GM10847 (cell line): ENCODE measurements around the gene ZSWIM8.

ENCODE experiments used
- POLR2A ChIP-seq: IDR thresholded peaks from 2 replicates; pipeline ENCODE4 v1.6.1; 2011; ENCODE audit not compliant: insufficient read length; ENCODE audit errors: extremely low read depth

The ZSWIM8 gene

DNA sequence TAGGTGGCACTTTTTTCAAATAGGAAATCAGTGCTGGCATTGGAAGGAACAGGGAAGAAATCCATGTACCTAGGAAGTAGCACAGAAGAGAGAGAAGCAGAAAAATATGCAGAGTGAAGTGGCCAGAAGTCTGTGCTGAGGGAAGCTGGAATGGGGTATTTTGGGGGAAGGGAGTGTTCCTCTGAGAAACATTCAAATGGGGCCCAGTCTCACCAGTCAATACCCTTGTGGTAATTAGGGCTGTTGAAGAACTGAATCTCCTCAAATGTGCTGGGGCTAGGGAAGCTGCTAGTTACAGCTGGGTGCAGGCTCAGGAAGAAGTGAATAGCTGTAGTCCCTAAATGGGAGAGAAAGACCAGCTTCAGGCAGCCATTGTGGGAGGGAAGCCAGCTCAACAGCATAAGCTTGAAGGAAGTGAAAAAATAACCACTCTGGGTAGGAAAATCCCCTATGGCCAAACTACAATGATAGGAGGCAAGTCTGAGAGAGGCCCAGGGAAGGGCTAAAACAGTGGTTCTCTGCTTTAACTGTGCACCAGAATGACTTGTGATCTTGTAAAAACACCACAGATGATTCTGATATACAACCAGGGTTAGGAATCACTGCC lies 18.4 kb downstream of the ZSWIM8 start:
- no peak for TF ChIP-seq POLR2A

DNA sequence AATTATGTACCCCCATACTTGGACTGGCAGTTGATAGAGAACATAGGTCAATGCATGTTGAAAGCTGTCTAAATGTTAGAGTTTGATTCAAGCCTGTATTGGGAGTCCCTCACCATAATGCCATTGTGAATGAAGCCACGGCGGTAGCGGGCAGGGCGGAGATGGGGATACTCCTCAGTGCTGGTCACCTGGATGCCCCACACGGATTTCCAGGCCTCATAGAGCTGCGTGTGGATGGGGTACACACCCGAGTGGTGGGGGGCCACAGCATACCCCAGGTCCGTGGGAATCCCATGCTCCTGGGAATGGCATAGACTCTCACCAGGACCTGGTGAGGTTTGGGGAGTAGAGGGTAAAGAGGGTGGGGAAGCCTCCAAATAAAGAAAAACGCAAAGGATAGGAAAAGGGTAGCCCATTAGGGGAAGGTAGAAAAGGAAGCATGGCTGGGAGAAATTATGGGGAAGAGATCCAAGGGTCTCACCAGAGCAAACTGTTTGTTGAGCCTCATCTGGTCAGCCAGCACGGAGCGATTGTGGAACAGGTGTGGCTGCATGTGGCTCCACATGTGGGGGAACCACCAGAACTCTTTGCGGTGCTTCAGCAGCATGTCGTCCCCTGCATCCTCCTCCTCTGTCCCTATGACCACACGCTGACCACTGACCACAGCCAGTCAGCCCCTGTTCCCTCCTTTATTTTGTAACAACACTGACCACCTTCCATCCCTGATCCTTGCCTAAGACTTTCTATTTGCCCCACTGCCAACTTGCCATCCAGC lies 21.0 kb downstream of the ZSWIM8 start:
- TF ChIP-seq POLR2A: no peak

DNA sequence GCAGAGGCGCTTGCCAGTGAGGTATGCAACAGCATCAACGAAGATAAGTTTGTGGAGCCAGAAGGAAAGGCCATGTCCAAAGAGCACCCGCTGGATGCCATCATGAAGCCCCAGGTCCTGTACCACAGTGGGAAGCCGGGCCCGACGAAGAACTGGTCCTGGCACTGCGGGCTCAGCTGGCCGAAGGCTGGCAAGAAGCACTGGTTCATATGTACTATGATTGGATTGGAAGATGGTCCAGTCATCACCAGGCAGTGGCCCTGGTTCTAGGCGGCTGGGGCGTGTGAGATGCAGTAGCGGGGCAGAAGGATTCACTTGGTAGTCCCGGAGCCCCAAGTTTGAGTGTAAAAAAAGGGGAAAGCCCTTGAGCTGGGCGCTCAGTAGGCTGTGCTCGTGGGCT lies 22.1 kb downstream of the ZSWIM8 start:
- no peak for TF ChIP-seq POLR2A

DNA sequence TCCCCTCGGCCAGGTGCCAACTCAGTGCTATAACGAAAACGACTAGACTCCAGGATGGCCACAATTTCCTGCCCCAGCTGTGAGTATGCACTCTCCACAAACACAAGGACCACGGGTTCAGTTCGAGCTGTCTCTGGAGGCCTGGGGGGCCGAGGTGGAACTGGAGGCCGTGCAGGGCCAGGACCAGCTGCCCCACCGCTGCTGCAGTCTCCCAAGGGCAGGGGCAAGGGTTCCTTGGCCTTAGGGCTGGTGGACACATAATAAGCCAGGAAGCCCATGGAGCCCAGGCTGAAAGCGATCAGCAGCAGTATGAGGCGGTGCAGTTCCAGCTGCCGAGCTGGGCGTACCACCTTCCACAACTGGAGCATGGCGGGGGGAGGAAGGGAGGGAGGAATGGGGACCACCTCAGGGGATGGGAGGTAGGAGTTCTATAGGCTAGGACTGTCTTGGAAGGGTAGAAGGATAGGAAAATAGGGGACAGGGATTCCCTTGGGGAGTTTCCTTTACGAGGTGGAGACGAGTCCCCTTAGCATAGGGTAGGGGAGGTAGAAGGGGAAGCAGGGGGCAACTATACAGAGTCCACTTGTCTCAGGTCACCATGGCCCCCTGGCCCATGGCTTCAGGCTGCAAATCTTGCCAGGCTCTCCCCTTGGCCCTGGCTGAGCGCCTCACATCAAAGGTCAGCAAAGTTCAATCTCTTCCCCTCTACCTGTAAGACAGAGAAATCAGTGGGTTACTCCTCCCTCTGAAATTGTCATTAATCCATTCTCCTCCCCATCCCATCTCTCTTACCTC lies 22.8 kb downstream of the ZSWIM8 start:
- TF ChIP-seq POLR2A: no peak

DNA sequence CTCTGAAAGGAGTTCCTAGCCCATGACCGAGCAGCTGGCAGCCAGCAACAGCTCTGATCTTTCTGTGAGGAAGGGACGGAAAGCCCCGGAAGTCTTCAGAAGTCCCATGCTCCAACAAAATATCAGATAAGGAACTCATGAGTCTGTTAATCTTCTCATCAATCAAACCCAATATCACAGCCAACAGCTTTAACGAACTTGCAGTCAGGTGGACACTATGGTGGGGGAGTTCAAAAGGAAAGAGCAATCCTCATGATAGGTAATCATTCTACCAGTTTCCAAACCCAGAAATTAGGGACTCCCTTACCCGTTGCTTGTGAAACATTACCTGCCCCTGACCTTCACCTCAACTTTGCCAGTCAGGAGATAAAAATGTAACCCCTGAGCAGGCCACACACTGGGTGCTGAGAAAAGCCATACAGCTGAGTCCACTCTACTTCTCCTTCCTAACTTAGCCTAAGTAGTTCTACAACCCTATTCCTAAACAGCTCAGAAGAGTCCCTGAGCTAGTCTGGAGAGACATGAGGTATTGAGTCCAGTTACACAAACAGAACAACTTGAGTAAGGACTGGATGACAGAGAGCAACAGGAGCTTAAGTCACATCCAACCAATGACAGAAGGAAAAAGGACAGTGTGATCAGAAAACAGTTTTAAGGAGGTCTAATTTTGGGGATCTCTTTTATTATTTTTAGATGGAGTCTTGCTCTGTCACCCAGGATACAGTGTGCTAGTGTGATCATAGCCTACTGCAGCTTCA lies 23.8 kb downstream of the ZSWIM8 start:
- TF ChIP-seq POLR2A: no peak

DNA sequence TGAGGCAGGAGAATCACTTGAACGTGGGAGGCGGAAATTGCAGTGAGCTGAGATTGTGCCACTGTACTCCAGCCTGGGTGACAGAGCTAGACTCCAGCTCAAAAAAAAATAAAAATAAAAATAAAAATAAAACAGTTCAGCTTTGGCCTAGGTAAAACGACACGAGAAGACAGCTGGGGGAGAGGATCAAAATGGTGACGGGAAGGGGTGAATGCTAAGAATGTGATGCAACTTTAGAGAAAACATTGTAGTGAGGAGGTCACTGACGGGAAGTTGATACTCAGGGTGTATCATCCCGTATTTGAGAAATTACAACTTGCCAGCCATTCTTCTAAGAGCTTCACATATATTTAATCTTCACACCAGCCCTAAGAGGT lies 24.9 kb downstream of the ZSWIM8 start:
- no peak for TF ChIP-seq POLR2A

DNA sequence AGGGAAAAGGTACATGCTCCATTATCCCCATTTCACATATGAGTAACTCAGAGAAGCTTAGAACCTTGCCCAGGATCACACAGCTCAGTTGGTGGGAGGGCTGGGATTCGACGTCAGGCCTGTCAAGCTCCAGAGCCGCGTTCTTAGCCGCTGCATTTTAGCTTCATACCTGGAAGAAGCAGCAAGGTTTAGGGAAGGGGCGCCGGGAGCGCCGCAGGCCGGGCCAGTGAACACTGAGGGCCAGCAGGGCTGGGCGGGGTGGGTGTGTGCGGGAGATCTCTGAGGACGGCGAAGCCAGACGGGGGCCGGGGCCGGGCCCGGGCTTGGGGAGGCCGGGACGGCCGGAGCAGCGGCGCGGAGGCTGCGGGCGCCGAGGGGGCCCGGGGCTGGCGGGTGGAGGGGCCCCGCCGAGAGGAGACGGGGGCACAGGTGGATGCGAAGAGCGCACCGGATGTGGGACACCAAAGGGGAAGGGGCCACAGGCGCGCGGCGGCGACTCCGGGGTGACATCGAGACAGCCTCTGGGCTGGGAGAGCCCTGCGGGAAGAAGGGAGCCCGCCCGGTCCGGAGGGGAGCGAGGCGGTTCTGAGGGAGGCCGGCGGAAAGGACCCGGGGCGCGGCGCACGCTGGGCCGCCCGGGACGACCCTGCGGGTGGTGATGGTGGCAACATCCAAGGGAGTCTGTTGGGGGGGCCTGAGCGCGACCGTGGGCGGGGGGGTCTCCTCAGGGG lies 25.5 kb downstream of the ZSWIM8 start:
- no peak for TF ChIP-seq POLR2A

DNA sequence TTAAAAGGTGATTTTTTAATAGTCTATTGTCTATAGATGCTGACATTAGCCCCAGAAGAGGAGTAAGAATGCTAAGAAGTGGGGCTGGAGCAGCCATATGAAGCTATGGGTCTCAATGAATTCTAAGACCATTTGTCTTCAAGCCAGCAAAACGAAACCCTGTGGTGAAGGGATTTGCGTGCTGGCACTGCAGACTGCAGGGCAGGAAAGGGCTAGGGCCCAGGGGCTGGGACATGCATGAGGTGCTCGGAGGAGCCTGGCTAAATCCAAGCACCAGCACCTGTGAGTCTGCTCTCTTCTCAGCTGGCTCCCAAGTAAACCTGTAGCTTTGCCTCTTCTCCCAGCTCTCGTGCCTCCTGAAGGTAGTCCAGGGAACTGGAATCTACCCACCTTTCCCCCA lies 27.3 kb downstream of the ZSWIM8 start:
- TF ChIP-seq POLR2A: no peak

DNA sequence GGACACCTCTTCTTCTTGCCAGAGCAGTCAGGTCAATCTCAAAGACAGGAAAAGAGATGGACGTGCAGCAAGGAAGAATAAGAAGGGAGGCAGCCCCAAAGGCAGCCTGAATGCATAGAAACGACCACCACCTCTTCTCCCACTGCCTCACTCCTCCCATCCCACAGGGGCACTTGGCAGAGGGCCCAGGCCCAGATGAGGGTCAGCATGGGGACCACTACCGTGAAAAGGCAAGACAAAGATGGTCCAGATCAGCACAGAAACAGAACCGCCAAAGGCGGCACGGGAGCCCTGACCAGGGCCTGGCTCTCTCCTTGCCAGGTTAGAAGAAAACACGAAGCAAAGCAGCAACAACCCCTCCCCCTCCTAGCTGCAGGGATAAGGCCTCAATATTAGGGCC lies 27.9 kb downstream of the ZSWIM8 start:
- no peak for TF ChIP-seq POLR2A

DNA sequence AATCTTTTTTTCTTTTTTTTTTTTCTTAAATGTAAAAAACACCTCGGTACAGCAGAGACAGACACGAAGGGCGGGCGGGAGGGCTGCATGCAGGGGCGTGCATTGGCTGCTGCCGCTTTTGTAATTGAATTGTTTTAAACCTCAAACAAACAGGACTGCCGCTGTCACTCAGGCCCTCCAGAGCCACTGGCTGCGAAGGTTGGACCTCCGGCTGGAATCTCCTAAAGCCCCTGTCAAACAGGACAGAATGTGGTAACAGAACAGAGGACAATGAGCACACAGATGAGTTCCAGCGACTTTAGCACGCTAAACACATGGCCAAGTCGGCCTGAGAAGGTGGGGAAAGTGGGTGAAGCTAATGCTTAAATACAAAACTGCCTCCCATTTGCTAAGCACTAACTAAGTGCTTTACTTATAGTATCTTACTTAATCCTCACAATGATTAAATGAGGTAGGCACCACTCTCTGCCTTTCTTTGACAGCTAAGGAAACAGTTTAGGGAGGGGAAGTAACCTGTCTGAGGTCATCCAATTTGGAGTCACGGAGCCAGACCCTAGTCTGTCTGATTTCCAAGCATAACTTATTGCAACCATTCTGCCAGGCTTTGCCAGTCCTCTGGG lies 29.0 kb downstream of the ZSWIM8 start:
- no peak for TF ChIP-seq POLR2A

DNA sequence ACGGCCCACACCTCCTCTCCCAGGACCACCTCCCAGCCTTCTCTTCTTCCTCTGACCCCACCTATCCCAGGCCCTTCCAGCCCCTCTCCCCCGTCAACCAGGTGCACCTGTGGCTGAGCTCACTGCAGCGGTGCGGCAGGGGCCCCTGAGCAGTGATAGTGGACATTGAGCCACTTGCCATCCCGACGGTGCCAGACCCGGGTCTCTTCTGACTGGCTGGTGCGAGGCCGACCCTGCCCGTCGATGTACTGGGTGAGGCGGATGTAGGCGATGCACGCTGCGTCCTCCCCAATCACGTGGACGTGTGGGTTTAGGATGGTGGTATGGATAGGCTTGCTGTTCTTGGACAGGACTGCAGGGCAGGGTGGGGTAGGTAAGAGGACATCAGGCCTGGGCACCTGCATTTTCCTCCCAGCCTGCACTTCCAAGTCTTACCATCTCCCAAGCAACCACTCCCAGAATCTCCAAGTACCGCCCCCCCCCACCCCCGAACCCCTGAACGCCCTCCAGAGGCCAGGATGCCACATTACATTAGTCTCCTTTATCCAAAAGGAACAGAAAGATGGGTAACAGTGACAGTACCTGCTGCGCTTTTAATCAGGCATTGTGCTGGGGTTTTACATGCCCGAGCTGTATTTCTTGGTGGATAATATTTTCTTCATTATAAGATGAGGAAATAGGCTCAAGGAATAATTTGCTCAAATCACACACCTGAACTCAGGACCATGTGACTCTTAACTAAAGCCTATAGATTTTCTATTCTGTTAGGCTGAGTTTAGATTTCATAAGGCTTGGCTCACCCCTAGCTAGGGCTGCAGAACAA lies 29.7 kb downstream of the ZSWIM8 start:
- no peak for TF ChIP-seq POLR2A

DNA sequence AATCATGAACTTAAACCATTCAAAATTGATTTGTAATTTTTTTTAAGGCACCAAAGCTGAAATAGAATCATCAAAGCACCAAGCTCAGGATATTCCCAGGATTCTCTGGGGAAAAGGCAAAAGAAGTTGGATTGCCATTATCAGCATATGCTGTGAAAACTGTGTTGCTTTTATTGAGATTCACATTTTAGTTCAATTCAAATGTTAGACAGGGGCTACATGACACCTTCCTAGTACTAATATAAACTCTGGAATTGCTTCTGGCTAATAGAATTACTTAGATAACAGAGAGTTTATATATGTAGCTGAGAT lies 30.3 kb downstream of the ZSWIM8 start:
- TF ChIP-seq POLR2A: no peak

DNA sequence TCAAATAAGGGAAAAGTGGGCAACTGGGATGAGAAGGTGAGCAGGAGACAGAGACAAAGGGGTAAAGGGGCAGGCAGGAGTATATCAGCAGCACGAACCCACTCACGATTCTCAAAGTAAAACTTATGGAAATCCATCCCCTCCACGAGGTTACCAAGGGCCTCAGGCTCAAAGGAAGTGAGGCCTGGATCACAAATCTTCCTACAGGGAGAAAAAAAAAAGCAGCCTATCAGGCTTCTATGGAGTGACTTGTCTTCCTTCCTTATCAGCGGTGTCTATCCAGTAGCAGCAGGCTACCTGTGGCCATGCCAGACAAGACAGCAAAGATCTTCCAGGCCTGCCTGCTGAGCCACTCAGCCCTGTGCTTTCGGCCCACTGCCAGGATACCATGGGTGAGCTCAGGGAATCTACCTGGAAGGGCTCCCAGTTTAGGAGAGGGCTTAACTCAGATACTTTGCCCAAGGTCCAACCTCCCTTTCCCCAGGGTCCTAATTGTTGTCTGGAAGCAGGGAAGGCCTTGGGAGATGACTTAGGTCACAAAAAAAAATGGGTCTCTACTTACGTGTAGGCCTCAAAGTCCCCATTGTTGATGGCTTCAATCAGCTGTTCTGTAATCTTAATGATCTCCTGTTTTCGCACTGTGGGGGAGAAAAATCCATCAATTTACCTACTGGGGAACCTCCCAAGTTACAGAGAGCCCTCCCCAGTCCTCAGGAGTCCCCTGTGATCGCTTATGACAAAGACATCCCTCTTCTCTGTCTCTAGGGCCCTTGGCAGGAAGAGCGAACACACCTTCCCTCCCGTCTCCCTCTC lies 31.7 kb downstream of the ZSWIM8 start:
- TF ChIP-seq POLR2A: no peak
